Right lobe of liver (tissue), 6 donors: ENCODE measurements around the gene SLCO3A1. TPM values are rescaled to one million over a fixed set of nuclear protein-coding genes. Genes with fewer than 3 reads are reported as not detected.

Experiments used
- ATAC-seq, 4 donors: fragments of 200-7000 bp; cut with Tn5 transposase; one replicate each; pipeline ENCODE4 v1.9.1; 2020; ENCODE audit warnings: mild to moderate bottlenecking in 4 of 4, moderate library complexity in 4 of 4
- DNase-seq, 3 donors: peaks; one replicate each; pipeline ENCODE4 v3.0.0-alpha.2; 2020
- H3K27ac ChIP-seq, 3 donors: fragments of 200-600 bp; one replicate each; pipeline ENCODE4 v1.8.0; 2022
- H3K27me3 ChIP-seq, 2 donors: fragments of 200-600 bp; one replicate each; pipeline ENCODE4 v1.8.0; 2022
- H3K36me3 ChIP-seq, 4 donors: fragments of 200-600 bp; sonication (generic) in 1 of 4; one replicate each; pipeline versions ENCODE4 v1.5.1 to v1.8.0; 2017 to 2022; ENCODE audit warnings: control low read depth in 1 of 4
- H3K4me1 ChIP-seq, 4 donors: fragments of 200-600 bp; sonication (generic) in 1 of 4; one replicate each; pipeline versions ENCODE4 v1.5.1 to v1.8.0; 2017 to 2022; ENCODE audit warnings: control low read depth in 1 of 4
- H3K4me3 ChIP-seq, 3 donors: fragments of 200-600 bp; one replicate each; pipeline ENCODE4 v1.8.0; 2022
- H3K9me3 ChIP-seq, 4 donors: fragments of 200-600 bp; sonication (generic) in 1 of 4; one replicate each; pipeline versions ENCODE4 v1.5.1 to v1.8.0; 2017 to 2022; ENCODE audit warnings: control low read depth in 1 of 4
- POLR2A ChIP-seq: fragments of 450-650 bp; IDR thresholded peaks from one replicate; pipeline ENCODE4 v1.6.1; 2017; ENCODE audit warnings: antibody characterized with exemption, mild to moderate bottlenecking
- WGBS: methylation state at CpG from one replicate; pipeline ENCODE4 v1.1.6; 2018; ENCODE audit warnings: low coverage, low lambda C conversion rate; ENCODE audit not compliant: insufficient coverage; ENCODE audit errors: missing lambda C conversion rate; 5-methylcytosine and 5-hydroxymethylcytosine counted together
- intact Hi-C, 2 donors: fragments of 100-400 bp; cut with DNase I; formaldehyde crosslinking; loops; one replicate each; pipeline versions ENCODE4 v1.11.2 to v1.14.1; 2022
- total RNA-seq, 6 experiments: library from RNA; depleted of rRNA in 2 of 6; stranded (reverse); fragments of >200 nt in 2 of 6; fragmentation: NEBNext Ultra II Directional in 3 of 6; extraction: Animal tissue kit (Norgen Biotek cat#: 25700) in 3 of 6; gene quantifications; one replicate each; pipeline versions ENCODE4 v1.1.0 to v1.2.4, GENCODE V29; 2016 to 2023
- TF ChIP-seq, protein P1 (sequence below), 4 donors: fragments of 200-600 bp in 3 of 4; fragments of 450-650 bp in 1 of 4; IDR thresholded peaks; one replicate each; pipeline versions ENCODE4 v1.5.1 to v1.8.0; 2016 to 2022; ENCODE audit warnings: antibody characterized with exemption in 4 of 4, mild to moderate bottlenecking in 2 of 4
- donor health status: DM: no; HTN: yes; CAD: no.
- donor health status: DM: no; HTN: no; CAD: no.
- donor health status: DM: no; HTN: no; CAD: no.
- donor health status: DM: no; HTN: yes; CAD: no.
- donor health status: DM: no; HTN: yes; CAD: no.

SLCO3A1 gene
- total RNA-seq, 6 experiments from 2014 or later, result 2.4 to 7.7 (median 3.7) TPM

DNA sequence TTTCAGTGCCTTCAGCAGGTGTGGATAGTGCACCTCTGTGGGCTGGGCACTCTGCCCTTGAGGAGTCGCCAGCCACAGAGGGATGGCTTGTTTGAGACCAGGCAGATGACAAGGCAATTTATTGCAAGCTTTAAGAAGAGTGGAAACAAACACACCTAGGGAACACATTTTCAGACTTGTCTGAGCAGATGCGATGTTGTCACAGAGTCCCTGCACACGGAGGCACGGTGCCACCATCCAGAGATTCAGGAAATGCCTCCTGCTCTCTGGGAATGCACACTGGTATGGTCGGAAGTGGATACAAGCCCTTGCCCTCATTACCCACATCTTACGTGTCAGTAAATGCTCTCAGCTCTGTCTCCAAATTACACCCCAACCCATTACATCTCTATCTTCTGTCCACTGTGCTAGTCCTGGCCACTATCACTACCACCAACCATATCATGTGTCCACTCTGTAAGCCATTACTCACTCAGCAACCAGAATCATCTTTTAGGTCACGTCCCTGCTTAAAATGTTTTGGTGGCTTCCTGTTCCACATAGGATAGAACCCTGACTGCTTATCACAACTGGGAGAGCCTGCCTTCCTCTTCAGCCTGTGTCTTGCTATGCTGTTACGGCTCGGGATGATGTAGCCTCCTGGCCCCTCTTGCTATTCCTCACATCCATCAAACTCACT is 196.9 kb downstream of the SLCO3A1 start:
- DNase-seq (no peak), ATAC-seq (peak; percentile 24 to 56 (median 42))
- no peaks in the 10 kb centered on the region for H3K27me3 ChIP-seq
- intact Hi-C loops, result no loop called here
- no peak overlapping the region for H3K4me3 ChIP-seq
- TF ChIP-seq POLR2A, result no peak
- TF ChIP-seq, protein P1, sequence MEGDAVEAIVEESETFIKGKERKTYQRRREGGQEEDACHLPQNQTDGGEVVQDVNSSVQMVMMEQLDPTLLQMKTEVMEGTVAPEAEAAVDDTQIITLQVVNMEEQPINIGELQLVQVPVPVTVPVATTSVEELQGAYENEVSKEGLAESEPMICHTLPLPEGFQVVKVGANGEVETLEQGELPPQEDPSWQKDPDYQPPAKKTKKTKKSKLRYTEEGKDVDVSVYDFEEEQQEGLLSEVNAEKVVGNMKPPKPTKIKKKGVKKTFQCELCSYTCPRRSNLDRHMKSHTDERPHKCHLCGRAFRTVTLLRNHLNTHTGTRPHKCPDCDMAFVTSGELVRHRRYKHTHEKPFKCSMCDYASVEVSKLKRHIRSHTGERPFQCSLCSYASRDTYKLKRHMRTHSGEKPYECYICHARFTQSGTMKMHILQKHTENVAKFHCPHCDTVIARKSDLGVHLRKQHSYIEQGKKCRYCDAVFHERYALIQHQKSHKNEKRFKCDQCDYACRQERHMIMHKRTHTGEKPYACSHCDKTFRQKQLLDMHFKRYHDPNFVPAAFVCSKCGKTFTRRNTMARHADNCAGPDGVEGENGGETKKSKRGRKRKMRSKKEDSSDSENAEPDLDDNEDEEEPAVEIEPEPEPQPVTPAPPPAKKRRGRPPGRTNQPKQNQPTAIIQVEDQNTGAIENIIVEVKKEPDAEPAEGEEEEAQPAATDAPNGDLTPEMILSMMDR (IDR thresholded peaks at IDR 0.05), result no peak
- WGBS, result 51% methylated on average over 4 of the region's 9 CpGs
- no peaks in the 10 kb centered on the region for H3K36me3 ChIP-seq
- no peaks in the 10 kb centered on the region for H3K9me3 ChIP-seq
- H3K27ac ChIP-seq, result no peak overlapping the region
- H3K4me1 ChIP-seq, result no peaks in the 10 kb centered on the region

DNA sequence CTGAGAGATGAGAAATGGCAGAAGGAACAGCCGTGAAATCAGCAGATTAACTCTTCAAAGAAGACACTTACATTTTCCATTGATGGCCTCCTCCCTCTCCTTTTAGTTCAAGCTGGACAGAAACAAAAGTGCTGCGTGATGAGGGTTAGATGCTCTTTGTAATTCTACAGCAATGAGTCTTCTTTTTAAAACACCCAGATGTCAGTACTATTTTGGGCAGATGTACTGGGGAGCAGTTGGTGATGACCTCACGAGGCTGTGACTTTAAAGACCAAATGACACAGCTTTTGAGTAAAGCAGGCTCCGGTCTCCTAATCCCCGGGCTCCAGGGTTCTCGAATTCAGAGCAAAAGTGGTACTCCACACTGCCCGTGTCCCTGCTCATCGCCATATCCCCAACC is 198.2 kb downstream of the SLCO3A1 start:
- DNase-seq (no peak), ATAC-seq (peak in 1 of 4 donors; percentile 18)
- Histone ChIP-seq H3K36me3 (no peaks in the 10 kb centered on the region), H3K4me1 (no peaks in the 10 kb centered on the region), H3K4me3 (no peak overlapping the region), H3K27me3 (no peaks in the 10 kb centered on the region), H3K9me3 (no peaks in the 10 kb centered on the region), H3K27ac (no peak overlapping the region)
- 70% methylated on average over 4 of the region's 8 CpGs for WGBS
- TF ChIP-seq POLR2A, result no peak
- TF ChIP-seq, protein P1 (IDR thresholded peaks at IDR 0.05), result no peak
- intact Hi-C loops, result no loop called here

DNA sequence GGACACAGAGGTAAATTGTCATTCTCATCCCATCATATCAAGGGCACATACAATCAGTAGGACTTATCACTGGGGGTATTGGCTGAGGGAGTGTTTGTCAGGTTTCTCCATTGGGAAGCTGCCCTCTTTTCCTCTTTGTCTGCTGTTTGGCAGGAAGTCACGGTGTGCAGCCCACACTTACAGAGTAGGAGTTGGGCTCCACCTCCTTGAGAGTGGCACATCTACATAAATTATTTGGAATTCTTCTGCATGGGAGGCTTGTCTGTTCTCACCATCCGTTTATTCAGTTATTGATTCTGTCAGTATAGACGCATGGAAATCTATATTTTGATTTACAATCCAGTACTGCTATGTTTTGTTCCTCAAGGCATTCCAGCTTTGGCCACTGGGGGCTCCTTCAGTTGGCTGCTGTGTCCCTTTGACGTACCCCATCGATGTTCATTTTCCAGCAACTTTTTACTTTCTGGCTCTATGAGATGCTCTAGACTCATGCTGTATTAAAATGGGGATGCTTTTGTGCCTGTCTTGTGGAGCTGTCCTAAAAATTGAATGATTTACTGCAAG is 200.3 kb downstream of the SLCO3A1 start:
- intact Hi-C loops, result no loop called here
- Histone ChIP-seq H3K36me3 (no peaks in the 10 kb centered on the region), H3K27ac (no peak overlapping the region), H3K9me3 (no peaks in the 10 kb centered on the region), H3K27me3 (no peaks in the 10 kb centered on the region), H3K4me3 (no peak overlapping the region), H3K4me1 (no peaks in the 10 kb centered on the region)
- DNase-seq (no peak), ATAC-seq (no peak)
- whole genome bisulfite sequencing, result 59% methylated on average over 5 of the region's 5 CpGs
- no peak for TF ChIP-seq POLR2A
- TF ChIP-seq, protein P1 (IDR thresholded peaks at IDR 0.05), result peak in 2 of 4 donors; percentile 10 to 15

DNA sequence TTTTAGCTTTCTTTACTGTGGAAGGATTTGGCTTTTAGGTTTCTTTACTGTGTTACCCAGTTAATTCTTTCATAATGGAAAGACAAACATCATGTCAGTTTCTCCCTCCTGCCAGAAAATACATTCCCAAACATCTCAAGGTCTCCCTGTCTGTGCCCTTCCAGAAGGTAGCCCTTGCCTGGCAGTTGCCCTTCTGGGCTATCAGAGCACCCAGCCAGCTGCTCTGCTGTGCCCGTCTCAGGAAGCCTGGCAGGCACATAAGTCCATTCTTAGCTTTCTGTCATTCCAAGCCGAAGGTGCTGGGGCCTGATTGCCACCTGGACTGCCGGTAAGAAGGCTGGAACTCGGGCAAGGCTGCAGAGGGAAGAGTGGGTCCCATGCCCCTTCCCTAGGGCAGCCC is 203.4 kb downstream of the SLCO3A1 start:
- ATAC-seq (no peak), DNase-seq (no peak)
- no peaks in the 10 kb centered on the region for H3K36me3 ChIP-seq
- 37% methylated on average over 3 of the region's 4 CpGs for WGBS
- H3K9me3 ChIP-seq, result no peaks in the 10 kb centered on the region
- intact Hi-C loops, result no loop called here
- no peak overlapping the region for H3K4me3 ChIP-seq
- no peaks in the 10 kb centered on the region for H3K27me3 ChIP-seq
- H3K4me1 ChIP-seq, result no peaks in the 10 kb centered on the region
- TF ChIP-seq, protein P1 (IDR thresholded peaks at IDR 0.05), result no peak
- TF ChIP-seq POLR2A, result no peak
- H3K27ac ChIP-seq, result no peak overlapping the region
